Activated CD8-positive, alpha-beta memory T cell treated with anti-CD3 and anti-CD28 coated beads for 24 hours (primary cell): Measurements from ENCODE around the gene MAP2K6.

Experiments used
- DNase-seq: peaks from one replicate; pipeline ENCODE4 v3.0.0-alpha.2; 2020

The MAP2K6 gene

DNA sequence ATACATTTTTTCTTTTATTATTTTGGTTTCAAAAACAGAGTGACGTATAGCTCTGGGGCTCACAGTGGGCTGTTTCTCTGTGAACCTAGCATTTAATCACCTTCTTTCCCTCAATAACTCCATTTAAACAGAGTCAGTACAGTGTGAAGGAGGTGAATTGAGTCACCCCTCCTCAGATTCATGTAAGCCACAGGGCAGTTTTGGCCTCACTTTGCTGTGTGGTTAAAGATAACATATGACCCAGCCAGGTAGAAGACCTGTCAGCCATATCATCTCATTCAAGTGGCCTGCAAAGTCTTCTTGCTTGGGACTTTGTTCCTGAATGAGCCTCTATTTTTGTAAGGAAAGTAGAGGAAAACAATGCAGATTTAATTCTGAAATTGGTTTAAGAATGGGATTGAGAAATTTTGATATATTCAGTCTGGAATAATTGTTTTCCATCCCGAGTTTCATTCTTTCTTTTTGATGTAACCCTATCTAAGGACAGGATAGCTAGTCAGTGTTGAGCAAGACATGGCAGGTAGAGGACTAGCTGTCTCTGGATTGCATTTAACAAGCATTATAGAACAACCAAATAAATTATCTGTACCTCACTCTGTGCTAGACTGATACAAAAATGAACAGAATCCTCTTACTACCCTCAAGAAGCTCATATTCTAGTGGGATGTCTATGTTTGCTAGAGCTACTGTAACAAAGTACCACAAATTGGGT is 13.1 kb downstream of the MAP2K6 start:
- no peak for DNase-seq

DNA sequence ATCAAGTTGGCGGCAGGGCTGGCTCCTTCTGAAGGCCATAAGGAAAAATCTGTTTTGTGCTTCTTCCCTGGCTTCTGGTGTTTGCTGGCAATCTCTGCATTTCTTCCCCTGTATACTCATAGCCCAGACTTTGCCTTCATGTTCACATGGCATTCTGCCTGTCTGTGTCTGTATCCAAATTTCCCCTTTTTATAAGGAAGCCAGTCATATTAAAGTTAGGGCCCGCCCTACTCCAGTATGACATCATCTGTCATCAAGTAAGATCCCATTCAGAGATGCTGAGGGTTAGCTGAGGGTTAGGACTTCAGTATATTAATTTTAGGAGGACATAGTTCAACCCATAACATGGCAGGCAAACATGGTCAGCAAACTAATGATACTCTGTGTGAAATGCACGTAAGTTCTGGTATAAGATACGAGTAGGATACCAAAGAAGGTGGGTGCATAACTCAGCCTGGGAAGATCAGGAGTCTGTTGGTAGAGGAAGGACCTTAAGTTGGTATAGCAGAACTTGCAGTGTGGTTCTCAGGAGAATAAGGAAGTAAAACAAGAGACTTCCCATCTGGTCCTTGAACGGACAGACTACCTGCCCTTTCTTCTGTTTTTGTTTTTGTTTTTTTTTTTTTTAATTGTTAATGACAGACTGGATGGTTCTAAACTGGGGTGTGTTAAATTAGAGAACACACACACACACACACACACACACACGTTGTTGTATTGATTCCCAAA is 13.9 kb downstream of the MAP2K6 start:
- DNase-seq, result no peak

DNA sequence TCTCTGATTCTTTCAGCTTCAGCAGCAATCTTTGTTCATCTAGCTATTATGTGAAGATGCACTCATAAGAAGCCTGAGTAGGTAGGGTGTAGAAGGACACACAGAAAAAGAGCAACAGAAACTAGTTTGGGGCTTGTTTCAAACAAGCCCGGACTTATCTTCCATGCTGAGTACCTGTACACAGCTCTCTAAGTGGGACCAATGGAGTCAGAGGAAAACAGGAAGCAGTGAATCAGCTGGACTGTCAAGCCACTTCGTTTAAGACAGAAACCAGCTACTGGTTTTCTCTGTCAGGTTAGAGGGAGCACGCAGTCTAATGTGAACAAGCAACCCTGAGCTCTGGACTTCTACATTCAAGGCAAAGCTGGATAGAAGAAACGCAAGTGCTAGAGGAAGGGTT is 16.0 kb downstream of the MAP2K6 start:
- no peak for DNase-seq

DNA sequence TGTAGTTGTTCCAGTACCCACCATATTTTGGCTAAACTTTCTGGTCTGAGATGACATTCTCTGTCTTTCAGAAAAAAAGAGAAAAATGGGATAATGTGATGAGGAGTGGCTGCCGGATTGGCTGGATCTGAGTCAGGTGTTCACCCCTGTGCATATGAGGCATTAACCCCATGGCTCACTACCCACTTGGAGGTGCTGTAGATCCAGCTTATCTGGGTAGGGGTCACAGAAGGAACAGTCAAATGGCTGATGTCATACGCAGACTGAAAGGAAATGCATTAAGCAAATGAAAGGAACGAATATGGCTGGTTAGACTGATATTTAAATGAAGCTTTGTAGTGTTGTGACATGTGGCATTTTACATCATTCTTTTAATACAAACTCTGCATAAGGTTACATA is 17.3 kb downstream of the MAP2K6 start:
- no peak for DNase-seq

DNA sequence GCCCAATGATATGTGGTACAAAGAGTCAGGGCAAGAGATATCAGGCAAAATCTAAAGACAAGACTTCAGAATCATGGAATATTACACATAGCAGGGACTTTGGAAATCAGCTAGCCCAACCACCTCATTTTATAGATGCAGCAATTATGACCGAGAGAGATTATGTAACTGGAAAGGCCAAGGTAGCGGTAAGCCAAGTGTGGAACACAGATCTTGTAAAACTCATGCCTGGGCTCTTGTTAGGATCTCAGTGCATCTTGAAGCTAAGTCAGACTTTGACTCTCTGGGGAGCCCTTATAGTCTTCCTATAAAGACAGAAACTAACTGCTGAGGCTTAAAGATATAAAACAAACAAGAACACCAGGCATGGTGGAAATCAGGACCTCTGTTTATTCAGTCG is 18.6 kb downstream of the MAP2K6 start:
- DNase-seq, result no peak

DNA sequence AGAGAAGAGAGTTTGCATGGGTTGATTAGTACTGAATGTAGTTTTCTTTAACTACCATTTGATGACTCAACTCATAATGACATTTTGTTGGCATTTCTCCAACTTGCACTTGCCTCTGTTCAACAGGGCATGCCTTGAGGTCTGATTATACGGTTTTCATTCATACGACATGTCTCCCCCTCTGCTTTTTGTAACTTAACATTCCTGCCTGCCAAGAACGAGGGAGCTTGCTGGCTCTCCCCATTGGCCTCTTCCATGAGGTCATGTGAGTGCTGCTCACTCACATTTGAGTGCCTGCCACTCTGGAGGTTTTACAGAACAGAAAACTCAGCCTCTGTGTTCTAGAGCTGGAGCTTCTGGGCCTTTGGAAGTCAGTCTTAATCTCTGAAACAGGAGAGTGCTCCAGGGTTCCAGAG is 19.7 kb downstream of the MAP2K6 start:
- no peak for DNase-seq

DNA sequence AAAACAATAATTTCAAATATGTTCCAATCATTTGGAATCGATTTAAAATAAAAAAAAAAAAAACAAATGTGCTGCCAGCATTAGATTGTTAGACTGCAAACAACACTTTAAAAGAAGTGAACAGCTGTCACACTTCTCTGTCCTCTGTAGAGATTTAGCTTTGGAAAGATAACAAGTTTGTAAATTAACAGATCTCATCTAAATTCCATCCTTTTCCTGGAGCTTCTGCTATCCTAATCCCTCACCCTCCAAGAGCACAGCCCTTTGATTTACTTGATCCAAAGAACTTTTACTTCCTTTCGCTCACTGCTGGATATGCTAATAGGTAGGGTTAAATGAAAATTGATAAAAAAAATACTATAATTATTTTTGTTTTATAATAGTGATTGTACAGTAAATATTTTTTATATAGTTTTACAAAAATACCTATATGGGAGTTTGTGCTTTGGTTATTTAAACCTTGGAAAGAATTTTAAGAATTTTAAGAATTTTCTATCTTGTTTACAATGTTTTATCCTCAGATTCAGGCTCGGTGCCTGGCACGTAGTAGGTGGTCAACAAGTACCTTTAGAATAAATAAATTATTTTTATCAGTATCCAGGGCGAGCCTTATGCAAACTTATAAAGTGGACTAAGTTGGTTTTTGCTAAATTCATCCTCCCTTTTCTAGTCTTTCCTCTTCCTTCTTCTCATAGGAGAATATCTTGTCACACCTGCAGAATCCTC is 21.6 kb downstream of the MAP2K6 start:
- no peak for DNase-seq

DNA sequence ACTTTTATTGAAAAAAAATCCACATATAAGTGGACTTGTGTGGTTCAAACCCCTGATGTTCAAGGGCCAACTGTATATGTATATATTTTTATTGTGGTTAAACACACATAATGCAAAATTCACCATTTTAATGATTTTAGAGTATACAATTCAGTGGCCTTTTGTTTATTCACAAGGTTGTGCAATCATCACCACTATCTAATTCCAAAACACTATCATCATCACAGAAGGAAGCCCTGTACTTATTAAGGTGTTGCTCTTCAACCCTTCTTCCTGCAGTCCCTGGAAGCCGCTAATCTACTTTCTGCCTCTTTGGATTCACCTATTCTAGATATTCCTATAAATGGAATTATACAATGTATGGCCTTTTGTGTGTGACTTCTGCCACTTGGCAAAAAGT is 23.0 kb downstream of the MAP2K6 start:
- no peak for DNase-seq

DNA sequence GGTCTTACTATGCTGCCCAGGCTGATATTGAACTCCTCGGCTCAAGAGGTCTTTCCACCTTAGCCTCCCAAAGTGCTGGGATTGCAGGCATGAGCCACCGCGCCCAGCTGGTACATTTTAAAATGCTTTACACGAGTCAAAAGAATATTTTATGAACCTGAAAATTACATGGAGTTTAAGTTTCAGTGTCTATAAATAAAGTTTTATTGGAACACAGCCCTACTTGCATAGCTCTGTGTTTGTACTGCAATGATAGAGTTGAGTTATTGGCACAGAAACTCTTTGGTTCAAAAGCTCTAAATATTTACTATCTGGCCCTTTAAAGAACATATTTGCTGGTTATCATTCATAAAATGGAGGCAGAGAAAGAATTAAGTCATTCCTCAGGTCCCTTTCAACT is 24.3 kb downstream of the MAP2K6 start:
- DNase-seq, result no peak

DNA sequence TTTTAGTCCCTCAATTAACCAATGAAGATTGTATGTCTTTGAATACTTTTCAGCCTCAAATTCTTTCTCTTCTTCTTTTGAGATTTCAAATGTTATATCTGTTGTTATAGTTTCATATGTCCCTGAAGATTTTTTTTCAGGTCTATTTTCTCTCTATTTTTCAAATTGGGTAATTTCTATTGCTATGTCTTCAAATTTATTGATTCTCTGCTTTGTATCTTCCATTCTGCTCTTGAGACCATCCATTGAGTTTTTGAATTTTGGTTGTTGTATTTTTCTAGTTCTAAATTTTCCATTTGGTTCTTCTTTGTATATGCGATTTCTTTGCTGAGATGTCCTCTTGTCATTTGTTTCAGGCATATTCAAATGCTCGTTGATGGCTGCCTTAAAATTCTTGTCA is 26.7 kb downstream of the MAP2K6 start:
- no peak for DNase-seq

DNA sequence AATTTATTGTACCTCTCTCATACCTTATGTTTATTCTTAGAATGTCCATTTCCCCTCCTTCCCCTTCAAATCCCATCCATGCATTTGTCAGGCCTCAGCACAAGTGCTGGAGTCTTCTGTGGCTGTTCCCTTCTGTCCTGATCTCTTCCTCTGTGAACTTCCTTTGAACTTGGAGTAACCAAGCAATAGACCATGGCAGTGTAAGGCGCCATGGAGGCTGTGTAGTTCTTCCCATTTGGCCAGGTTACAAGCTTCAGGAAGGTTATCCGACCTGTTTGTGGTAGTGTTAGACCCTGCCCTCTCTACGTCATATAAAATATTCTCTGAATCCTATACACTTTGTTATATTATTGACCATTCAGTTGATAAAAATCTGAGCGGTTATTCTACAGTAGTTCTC is 28.6 kb downstream of the MAP2K6 start:
- no peak for DNase-seq

DNA sequence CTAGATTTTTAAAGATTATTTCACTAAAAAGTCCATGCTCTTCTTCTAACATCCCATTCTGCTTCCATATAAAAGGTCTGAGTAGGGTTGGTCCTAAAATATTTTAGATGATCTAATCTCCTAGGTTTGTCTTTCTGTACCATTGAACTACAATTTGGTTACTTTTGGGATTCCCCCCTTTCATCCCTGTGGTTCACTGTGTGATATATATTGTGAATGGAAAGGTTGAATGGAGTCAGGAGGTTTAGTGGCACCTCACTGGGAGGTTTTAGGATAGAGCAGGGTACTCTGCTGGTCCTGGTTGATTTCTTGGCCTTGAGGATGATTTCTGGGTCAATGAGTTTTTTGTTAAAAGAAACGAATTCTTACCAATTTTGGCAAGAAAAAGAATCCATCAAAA is 29.5 kb downstream of the MAP2K6 start:
- DNase-seq, result no peak

DNA sequence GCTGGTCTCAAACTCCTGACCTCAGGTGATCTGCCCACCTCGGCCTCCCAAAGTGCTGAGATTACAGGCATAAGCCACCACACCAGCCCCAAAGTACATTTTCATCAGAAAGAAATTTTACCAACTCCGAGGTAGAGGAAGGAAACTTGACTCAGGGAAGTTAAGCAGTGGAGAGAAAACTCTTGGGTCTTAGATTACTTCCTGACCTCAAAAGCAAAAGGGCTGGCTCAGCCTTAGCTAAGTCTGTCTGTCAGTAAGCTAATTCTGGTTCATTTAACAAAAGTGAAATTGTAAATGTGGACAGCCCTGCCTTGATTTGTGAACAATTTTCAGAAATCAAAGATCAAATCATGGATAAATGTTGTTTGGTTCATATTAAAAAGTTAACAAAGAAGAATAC is 30.6 kb downstream of the MAP2K6 start:
- no peak for DNase-seq

DNA sequence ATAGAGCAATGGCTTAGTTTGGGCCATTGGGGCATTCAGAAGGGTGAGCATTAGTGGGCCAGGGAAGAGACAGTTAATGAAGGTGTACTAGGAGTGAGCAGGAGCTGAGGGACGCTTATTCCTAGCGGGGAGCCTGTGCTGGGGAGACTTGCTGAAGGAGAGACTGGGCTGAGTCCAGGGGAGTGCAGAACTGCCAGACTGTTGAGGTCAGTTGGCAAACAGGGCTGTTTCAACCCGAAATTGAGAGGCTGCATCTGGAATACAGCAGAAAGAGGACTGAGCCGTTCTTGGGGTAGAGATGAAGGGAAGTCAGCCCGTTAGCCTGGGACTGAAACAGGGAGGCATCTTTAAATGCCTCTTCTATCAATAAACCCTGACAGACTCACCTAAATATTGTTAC is 33.2 kb downstream of the MAP2K6 start:
- DNase-seq, result no peak

DNA sequence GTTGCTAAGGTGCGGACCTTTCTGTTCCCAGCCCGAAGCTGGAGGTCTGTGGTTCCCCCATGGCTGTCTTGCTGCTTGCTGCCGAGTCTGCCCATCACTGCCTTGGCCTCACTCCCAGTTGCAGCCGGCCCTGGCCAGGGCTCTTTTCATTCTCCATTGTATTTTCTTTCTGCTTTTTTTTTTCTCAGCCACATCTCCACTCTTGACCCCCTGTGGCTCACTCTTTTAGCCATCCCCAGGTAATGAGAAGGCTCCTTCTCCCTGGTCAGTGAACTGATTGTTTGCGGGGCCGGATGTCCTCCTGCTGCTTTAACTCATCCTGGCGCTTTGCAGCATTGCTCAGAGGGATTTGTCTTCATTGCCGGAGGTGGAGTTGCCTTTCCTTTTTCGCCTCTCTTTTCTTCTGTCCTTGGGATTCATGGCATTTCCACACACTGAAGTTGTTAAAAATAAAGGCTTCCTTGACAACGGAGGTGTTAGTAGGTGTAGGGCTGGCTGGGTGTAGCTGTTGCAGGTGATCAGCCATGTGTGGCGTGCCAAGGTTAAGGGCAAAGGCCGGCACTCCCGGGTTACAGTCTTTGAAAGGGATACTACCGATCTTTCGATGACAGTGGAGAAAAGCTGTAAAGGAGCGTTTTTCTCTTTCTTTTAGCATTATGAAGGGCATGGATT is 34.1 kb downstream of the MAP2K6 start:
- DNase-seq, result no peak

DNA sequence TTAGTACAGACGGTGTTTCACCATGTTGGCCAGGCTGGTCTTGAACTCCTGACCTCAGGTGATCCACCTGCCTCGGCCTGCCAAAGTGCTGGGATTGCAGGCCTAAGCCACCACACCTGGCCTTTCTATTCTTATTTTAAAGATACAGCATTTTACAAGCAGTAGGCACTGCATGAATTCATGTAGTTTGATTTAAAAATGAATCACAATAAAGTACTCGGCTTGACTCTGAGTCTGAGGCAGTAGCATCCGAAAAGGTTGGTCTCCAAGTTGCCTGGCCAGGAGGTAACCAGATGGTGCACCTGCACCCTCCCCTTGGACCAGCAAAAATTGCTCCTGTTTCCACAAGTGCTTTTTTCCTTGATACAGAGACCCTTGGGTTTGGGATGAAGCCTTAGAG is 35.6 kb downstream of the MAP2K6 start:
- no peak for DNase-seq

DNA sequence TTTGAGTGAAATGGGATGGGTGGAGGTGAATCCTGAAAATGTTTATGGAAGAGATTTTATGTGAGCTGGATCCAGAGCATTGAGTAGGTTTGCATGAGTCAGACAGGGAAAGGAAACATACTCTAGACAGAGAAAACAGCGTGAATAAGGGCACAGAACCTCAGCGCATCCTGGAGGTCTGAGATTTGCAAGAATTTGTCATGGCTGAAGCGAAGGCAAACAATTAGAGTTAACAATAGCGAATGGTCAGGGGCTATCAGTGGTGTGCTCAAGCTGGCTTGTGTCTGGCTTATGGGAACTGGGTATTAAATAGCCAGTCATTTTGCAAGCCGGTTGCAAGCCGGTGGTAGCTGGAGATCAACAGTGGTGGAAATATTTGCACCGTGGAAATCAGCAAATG is 36.4 kb downstream of the MAP2K6 start:
- DNase-seq, result no peak

DNA sequence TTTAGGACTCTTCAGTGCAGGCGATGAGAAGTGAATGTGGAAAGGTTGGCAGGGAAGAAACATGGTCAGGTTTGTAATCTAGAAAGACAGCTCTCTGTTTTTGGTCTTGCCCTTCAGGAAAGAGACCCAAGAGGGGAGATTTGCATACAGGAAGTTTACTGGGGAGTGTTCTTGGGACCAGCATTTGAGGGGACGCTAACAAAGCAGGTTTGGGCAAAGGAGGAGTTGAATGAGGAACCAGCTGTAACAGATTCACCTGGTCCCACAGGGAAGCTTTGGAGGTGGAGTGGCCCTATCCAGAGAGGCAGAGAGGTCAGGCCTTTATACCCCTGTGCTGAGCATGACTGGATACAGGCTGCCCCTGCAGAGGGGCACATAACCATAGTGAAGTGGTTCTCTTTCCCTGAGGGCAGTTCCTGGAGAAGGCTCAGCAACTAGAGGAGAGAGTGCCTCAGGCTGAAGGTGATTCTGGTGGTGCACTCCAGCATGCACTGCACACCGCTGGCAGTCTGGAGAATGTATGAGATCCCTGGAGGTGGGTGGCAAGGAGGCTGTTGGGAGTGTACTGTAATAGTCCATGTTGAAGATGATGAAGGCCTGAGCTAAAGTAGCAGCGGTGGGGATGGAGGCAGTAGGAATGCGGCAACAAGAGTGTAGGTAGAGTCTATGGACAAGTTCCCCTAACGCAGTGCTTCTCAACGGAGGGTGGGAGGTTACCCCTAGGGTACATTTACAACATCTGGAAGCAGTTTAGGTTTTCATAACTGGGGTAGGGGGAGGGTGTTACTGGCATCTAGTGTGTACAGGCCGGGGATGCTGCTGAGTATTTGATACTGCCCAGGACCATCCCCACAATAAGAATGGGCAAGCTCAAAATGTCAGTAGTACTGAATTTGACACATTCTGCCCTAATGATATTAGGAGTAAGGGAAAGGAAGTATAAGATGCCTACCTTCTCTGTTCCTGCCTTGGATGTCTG is 37.2 kb downstream of the MAP2K6 start:
- no peak for DNase-seq

DNA sequence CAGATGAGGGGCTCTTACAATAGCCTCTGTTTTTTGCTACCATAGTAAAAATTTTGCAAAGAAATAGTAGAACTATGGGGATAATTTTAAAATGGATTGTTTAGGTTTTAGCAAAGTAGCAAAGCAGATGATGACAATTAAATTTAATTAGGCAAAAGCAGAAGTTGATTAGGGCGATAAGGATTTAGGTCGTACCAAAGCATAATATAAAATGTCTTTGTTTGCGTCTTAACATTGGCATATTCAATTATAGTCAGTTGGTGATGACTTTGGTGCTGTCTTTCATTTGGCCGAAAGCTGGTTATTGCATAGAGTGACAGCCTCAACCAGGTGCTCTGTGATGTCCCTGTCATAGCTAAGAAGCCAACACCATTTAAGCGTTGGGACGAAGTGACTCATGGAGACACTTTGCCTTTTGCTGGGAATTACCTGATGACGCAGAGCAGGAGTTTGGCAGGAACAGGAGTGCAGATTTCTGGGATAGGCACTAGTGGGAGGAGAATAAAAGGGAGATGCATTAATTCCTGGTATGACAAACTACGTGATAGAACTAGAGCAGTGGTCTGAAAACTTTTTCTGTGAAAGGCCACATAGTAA is 38.3 kb downstream of the MAP2K6 start:
- DNase-seq, result no peak

DNA sequence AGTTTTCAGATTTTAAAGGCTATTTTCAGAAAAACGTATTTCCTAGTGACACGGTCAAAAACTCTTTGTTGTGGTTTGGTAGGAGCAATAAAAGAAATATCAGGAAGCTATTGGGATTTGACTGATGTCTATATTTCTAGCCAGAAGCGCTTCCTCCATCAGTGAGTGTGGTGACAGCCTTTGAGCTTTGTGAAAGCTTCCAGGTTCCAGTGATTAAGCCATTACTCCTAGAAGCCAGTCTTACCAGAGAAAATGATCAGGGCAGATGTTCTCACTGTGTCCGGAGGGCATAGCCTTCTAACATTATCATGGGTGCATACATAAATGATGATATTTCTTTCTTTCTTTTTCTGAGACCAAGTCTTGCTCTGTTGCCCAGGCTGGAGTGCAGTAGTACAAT is 39.6 kb downstream of the MAP2K6 start:
- no peak for DNase-seq

DNA sequence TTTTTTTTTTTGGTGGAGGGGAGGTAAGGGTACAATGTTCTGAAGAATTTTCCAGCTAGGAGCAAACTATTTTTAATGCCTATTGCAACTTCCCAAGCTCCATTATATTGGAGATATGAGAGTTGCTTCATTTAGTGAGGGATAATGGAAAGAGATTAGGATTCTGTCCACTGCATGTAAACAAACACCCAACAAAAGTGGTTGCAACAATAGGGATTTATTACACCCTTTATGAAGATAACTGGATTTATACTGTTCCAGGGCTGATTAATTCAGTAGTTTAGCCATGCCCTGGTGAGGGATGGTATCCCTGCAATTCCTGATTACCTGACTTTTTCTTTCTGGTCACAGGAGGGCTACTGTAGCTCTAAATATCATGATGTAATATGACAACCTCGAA is 40.5 kb downstream of the MAP2K6 start:
- DNase-seq, result no peak

DNA sequence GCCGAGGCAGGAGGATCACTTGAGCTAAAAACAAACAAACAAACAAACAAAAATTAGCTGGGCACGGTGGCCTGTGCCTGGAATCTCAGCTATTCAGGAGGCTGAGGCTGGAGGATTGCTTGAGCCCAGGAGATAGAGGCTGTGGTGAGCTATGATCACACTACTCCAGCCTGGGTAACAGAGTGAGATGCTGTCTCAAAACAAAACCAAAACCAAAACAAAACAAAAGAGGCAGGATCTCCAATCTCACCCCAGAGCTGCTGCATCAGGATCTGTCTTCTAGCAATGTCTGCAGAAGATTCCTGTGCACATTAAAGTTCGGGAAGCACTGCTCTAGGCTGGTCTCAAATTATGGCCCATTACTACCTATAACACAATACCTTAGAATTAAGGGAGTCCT is 43.1 kb downstream of the MAP2K6 start:
- DNase-seq, result no peak
